T-helper 1 cell (primary cell): ENCODE results near the gene TNPO3.

ENCODE experiments used
- DNase-seq, 5 donors: peaks; one replicate each; pipeline ENCODE4 v3.0.0-alpha.2; 2012 to 2020
- total RNA-seq, 4 donors: gene quantifications; one replicate each; lab custom pipeline; 2026; lab: John Stamatoyannopoulos, UW

The TNPO3 gene
- 57.6 to 97.4 (median 85.9) reads per million in 4 donors for total RNA-seq

GRCh38 chr7:129054438-129055293 lies at the start of gene TNPO3:
TNPO3 (minus strand) TSS chr7:129055111; CDS start chr7:129054770, 341 bp downstream.
- DNase-seq: peak; percentile 75 to 92 (median 86)

- DNase-seq: no peak
Measured at GRCh38 chr7:129103561-129104324, 48.8 kb upstream of the TNPO3 start.

- DNase-seq: no peak
Measured at GRCh38 chr7:129101746-129102145, 46.8 kb upstream of the TNPO3 start.

GRCh38 chr7:129100827-129101166 lies 45.9 kb upstream of the TNPO3 start:
- no peak for DNase-seq

- DNase-seq: no peak
Measured at GRCh38 chr7:129098409-129099084, 43.6 kb upstream of the TNPO3 start.

GRCh38 chr7:129095258-129095657 lies 40.3 kb upstream of the TNPO3 start:
- peak in 1 of 5 donors; percentile 52 for DNase-seq

GRCh38 chr7:129094501-129094900 lies 39.6 kb upstream of the TNPO3 start:
- no peak for DNase-seq

GRCh38 chr7:129093867-129094456 lies 39.1 kb upstream of the TNPO3 start:
- no peak for DNase-seq

- DNase-seq: peak; percentile 51 to 82 (median 69)
Measured at GRCh38 chr7:129091484-129092002, 36.6 kb upstream of the TNPO3 start.

GRCh38 chr7:129090300-129090907 lies 35.5 kb upstream of the TNPO3 start:
- no peak for DNase-seq

GRCh38 chr7:129089521-129090212 lies 34.8 kb upstream of the TNPO3 start:
- DNase-seq: peak in 1 of 5 donors; percentile 68

GRCh38 chr7:129084801-129085551 lies 30.1 kb upstream of the TNPO3 start:
- no peak for DNase-seq

- DNase-seq: no peak
Measured at GRCh38 chr7:129083525-129083924, 28.6 kb upstream of the TNPO3 start.

- DNase-seq: no peak
Measured at GRCh38 chr7:129078455-129078854, 23.5 kb upstream of the TNPO3 start.

- no peak for DNase-seq
Measured at GRCh38 chr7:129076886-129077285, 22.0 kb upstream of the TNPO3 start.

- DNase-seq: no peak
Measured at GRCh38 chr7:129074994-129075393, 20.1 kb upstream of the TNPO3 start.

- no peak for DNase-seq
Measured at GRCh38 chr7:129074361-129074871, 19.5 kb upstream of the TNPO3 start.

GRCh38 chr7:129073738-129074137 lies 18.8 kb upstream of the TNPO3 start:
- DNase-seq: no peak

GRCh38 chr7:129073204-129073603 lies 18.3 kb upstream of the TNPO3 start:
- DNase-seq: no peak

GRCh38 chr7:129072479-129073011 lies 17.6 kb upstream of the TNPO3 start:
- DNase-seq: peak in 1 of 5 donors; percentile 29
